ENCODE results near the gene KIF16B. TPM values are rescaled to one million over a fixed set of nuclear protein-coding genes. Genes with fewer than 3 reads are reported as not detected.

The KIF16B gene
- total and polyA plus RNA-seq, 2 of the 13 experiments (the other 11 are each of a cell fraction or from before 2014, with no cell fraction given), result 6.9 to 18.0 TPM

GRCh38 chr20:16308754-16309153 lies 264.5 kb downstream of the KIF16B start:
- Histone ChIP-seq H3K9me3 (ENCODE audit: low read length) (peaks cover 1% of the 10 kb centered on the region; the same call in 1 of the 2 replicates), H3K9ac (ENCODE audit: insufficient read depth, low read depth, low read length) (no peak overlapping the region), H3K4me3 (replicated peaks in 1 of 3; ENCODE audit: insufficient read depth in 1 of 3, low read depth in 2 of 3, low read length in 3 of 3) (no peak overlapping the region), H3K27me3 (ENCODE audit: control insufficient read depth in 1 of 2, insufficient read depth in 2 of 2, low read length in 2 of 2) (no peaks in the 10 kb centered on the region), H2AFZ (ENCODE audit: low read length) (no peak overlapping the region), H3K4me1 (ENCODE audit: insufficient read depth, low read length) (no peaks in the 10 kb centered on the region), H3K27ac (ENCODE audit: extremely low read length, insufficient read depth, low read length) (no peak overlapping the region), H4K20me1 (ENCODE audit: insufficient read depth, low read length) (no peaks in the 10 kb centered on the region), H3K36me3 (replicated peaks in 1 of 2; ENCODE audit: control insufficient read depth in 1 of 2, insufficient read depth in 2 of 2, low read length in 2 of 2) (no peaks in the 10 kb centered on the region; a peak in 1 of 5 replicates), H3K4me2 (ENCODE audit: low read depth, low read length) (no peak overlapping the region), H3K79me2 (ENCODE audit: insufficient read depth, low read length) (no peaks in the 10 kb centered on the region)
- 98% methylated on average over 2 of the region's 2 CpGs for WGBS (ENCODE audit: low lambda C conversion rate)
- CTCF ChIA-PET (ENCODE audit: low intra/inter-chr PET ratio, low total read pairs), result no interaction called here
- intact Hi-C loops (cut with micrococcal nuclease; ENCODE audit: unreplicated experiment) (no loop called here), in situ Hi-C loops (cut with HindIII; ENCODE audit: extremely low pct_ligation_motif_present, low pct_unique_long_range_greater_than_20kb) (no loop called here)
- FAIRE-seq, result no peak
- no TSS peak for BruUV-seq (replicated peaks)
- no peak for ATAC-seq
- no peak for TF ChIP-seq ZNF597 (CRISPR knock-in tag; IDR thresholded peaks at IDR 0.05)
- TF ChIP-seq ZBTB38 (CRISPR knock-in tag; IDR thresholded peaks at IDR 0.05), result no peak
- no peak for TF ChIP-seq HOXD1 (CRISPR knock-in tag; IDR thresholded peaks at IDR 0.05)
- TF ChIP-seq ZNF713 (CRISPR knock-in tag; IDR thresholded peaks at IDR 0.05), result no peak
- TF ChIP-seq ARNT (IDR thresholded peaks at IDR 0.05), result no peak
- no peak for TF ChIP-seq KMT2B (CRISPR knock-in tag; IDR thresholded peaks at IDR 0.05)
- TF ChIP-seq ZNF674 (CRISPR knock-in tag; IDR thresholded peaks at IDR 0.05; ENCODE audit: low read depth), result no peak
- no peak for TF ChIP-seq SALL1 (CRISPR knock-in tag; IDR thresholded peaks at IDR 0.05)
- no peak for TF ChIP-seq ZNF44 (CRISPR knock-in tag; IDR thresholded peaks at IDR 0.05)
- TF ChIP-seq RFX3 (CRISPR knock-in tag; IDR thresholded peaks at IDR 0.05), result no peak
- TF ChIP-seq TAF1 (CRISPR knock-in tag; IDR thresholded peaks at IDR 0.05), result no peak
- no peak for TF ChIP-seq SATB2 (CRISPR knock-in tag; IDR thresholded peaks at IDR 0.05)
- TF ChIP-seq FOXC1 (CRISPR knock-in tag; IDR thresholded peaks at IDR 0.05; ENCODE audit: borderline replicate concordance), result no peak
- no peak for TF ChIP-seq NFATC3 (CRISPR knock-in tag; IDR thresholded peaks at IDR 0.05)
- TF ChIP-seq NCOA5 (CRISPR knock-in tag; IDR thresholded peaks at IDR 0.05), result no peak
- TF ChIP-seq SP5 (CRISPR knock-in tag; IDR thresholded peaks at IDR 0.05; ENCODE audit: borderline replicate concordance, low read depth), result no peak
- no peak for TF ChIP-seq MXD1 (CRISPR knock-in tag; IDR thresholded peaks at IDR 0.05)
- POLR2A ChIA-PET, result no interaction called here
- no peak for DNase-seq (ENCODE audit: low spot score)
